OCI-LY7 (cell line): ENCODE results near the gene ICE2. TPM values are rescaled to one million over a fixed set of nuclear protein-coding genes. Genes with fewer than 3 reads are reported as not detected.

ENCODE experiments used
- BruUV-seq: library from RNA; stranded (reverse); fragments of 400-500 nt; replicated peaks from 2 replicates; lab custom pipeline; 2021; lab: Mats Ljungman, UMichigan
- CTCF ChIA-PET: fragments of 300-600 bp; sonication (Branson Sonifier 250); formaldehyde crosslinking; loops from one replicate; lab custom pipeline; 2022; ENCODE audit warnings: antibody characterized with exemption; ENCODE audit not compliant: unreplicated experiment; lab: Charles Lee
- POLR2A ChIA-PET: fragments of 300-600 bp; sonication (Branson Sonifier 250); formaldehyde crosslinking; loops from one replicate; lab custom pipeline; 2022; ENCODE audit warnings: antibody characterized with exemption; lab: Charles Lee
- DNase-seq: peaks from one replicate; pipeline ENCODE4 v3.0.0-alpha.2; 2015; ENCODE audit warnings: low spot score
- H2AFZ ChIP-seq: fragments of 200-600 bp; sonication (generic), shearing (Covaris generic); 2 replicates; pipeline ENCODE4 v1.6.1; 2014; ENCODE audit warnings: mild to moderate bottlenecking, antibody characterized with exemption, low read length, moderate library complexity
- H3K27ac ChIP-seq: fragments of 200-600 bp; sonication (generic); 2 replicates; pipeline ENCODE4 v1.5.1; 2014; ENCODE audit warnings: mixed run types, low read depth, mild to moderate bottlenecking, moderate library complexity, low read length, inconsistent platforms; ENCODE audit not compliant: poor library complexity, severe bottlenecking
- H3K36me3 ChIP-seq: fragments of 200-600 bp; sonication (generic); 2 replicates; pipeline ENCODE4 v1.6.1; 2014; ENCODE audit warnings: mild to moderate bottlenecking, antibody characterized with exemption, low read length, moderate library complexity, mixed read lengths; ENCODE audit not compliant: insufficient read depth
- H3K4me1 ChIP-seq: fragments of 200-600 bp; sonication (generic); 2 replicates; pipeline ENCODE4 v1.5.1; 2014; ENCODE audit warnings: mild to moderate bottlenecking, low read length; ENCODE audit not compliant: insufficient read depth, poor library complexity, severe bottlenecking
- H3K4me2 ChIP-seq: fragments of 200-600 bp; sonication (generic); 2 replicates; pipeline ENCODE4 v1.6.1; 2014; ENCODE audit warnings: mild to moderate bottlenecking, low read length
- H3K4me3 ChIP-seq: fragments of 200-600 bp; sonication (generic); 2 replicates; pipeline ENCODE4 v1.5.1; 2014; ENCODE audit warnings: mild to moderate bottlenecking, low read depth, low read length; ENCODE audit not compliant: poor library complexity, severe bottlenecking
- H3K79me2 ChIP-seq: fragments of 200-600 bp; sonication (generic); 2 replicates; pipeline ENCODE4 v1.6.1; 2016; ENCODE audit warnings: low read depth, mild to moderate bottlenecking, low read length, moderate library complexity, mixed read lengths; ENCODE audit not compliant: insufficient read depth
- H3K9me2 ChIP-seq: fragments of 200-600 bp; sonication (generic); 2 replicates; pipeline ENCODE4 v1.6.1; 2016; ENCODE audit warnings: mild to moderate bottlenecking, low read length, mixed read lengths; ENCODE audit not compliant: insufficient read depth
- H3K9me3 ChIP-seq: fragments of 200-600 bp; sonication (generic); 2 replicates; pipeline ENCODE4 v1.6.1; 2014; ENCODE audit warnings: mild to moderate bottlenecking, mixed run types, low read length, mixed read lengths
- H4K20me1 ChIP-seq: fragments of 200-600 bp; sonication (generic); 2 replicates; pipeline ENCODE4 v1.6.1; 2014; ENCODE audit warnings: mild to moderate bottlenecking, antibody characterized with exemption, low read length, moderate library complexity, mixed read lengths; ENCODE audit not compliant: insufficient read depth
- CTCF ChIP-seq: fragments of 200-600 bp; sonication (generic); conservative IDR thresholded peaks from 2 replicates; pipeline ENCODE4 v1.5.1; 2014; ENCODE audit warnings: mild to moderate bottlenecking, antibody characterized with exemption, low read length, moderate library complexity, mixed read lengths
- EZH2phosphoT487 ChIP-seq: fragments of 200-600 bp; sonication (generic); IDR thresholded peaks from 2 replicates; pipeline ENCODE4 v1.6.1; 2018; ENCODE audit warnings: low read depth, borderline replicate concordance, mild to moderate bottlenecking, mixed run types, antibody characterized with exemption, low read length, moderate library complexity, mixed read lengths
- intact Hi-C: fragments of 100-400 bp; cut with micrococcal nuclease; formaldehyde crosslinking; loops from one replicate; pipeline ENCODE4 v1.10.0; 2022; ENCODE audit not compliant: unreplicated experiment
- small RNA-seq: library from RNA; depleted of rRNA; stranded (forward); fragments of <200 nt; gene quantifications from one replicate; pipeline ENCODE3, GENCODE V24; 2014
- total RNA-seq, 2 experiments: library from RNA; depleted of rRNA in 1 of 2; stranded (reverse); fragments of >200 nt in 1 of 2; shearing (Covaris generic) in 1 of 2; gene quantifications; 2 replicates each; pipeline ENCODE4 v1.2.3, GENCODE V29; 2014 to 2022

Gene ICE2
- total RNA-seq, 2 experiments from 2014 or later: 37.1 to 78.1 TPM

GRCh38 chr15:60370105-60370868 lies 108.7 kb downstream of the ICE2 start:
- no peak for DNase-seq
- no TSS peak for BruUV-seq
- Histone ChIP-seq H3K79me2 (no peaks in the 10 kb centered on the region), H3K4me3 (no peak overlapping the region), H4K20me1 (no peaks in the 10 kb centered on the region), H3K4me1 (no peaks in the 10 kb centered on the region), H3K9me2 (no peaks in the 10 kb centered on the region), H3K9me3 (no peaks in the 10 kb centered on the region), H2AFZ (no peak overlapping the region), H3K27ac (no peak overlapping the region), H3K36me3 (no peaks in the 10 kb centered on the region), H3K4me2 (no peak overlapping the region)
- ChIA-PET CTCF (no interaction called here), POLR2A (no interaction called here)
- no peak for TF ChIP-seq CTCF
- no peak for TF ChIP-seq EZH2phosphoT487
- intact Hi-C loops: no loop called here

DNA sequence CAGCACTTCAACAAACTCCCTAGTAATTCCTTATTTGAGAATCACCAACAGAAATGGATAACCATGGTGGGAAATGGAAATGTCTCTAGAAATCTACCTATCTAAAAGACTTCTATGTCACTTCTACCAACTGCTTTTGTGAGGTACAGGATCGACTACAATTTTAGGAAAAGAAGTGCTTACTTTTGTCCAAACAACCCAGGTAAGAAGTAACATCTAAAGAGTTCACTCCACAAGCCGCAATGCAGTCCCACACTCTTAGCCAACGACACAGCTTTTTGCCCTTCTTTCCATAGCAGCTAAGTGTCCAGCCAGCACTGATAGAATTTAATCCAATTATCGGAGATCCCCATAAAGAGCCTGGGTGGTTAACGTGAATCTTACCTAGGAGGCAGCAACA lies 109.2 kb downstream of the ICE2 start:
- intact Hi-C loops: no loop called here
- H3K36me3 ChIP-seq: no peaks in the 10 kb centered on the region
- no TSS peak for BruUV-seq
- H3K9me2 ChIP-seq: no peaks in the 10 kb centered on the region
- no peak for TF ChIP-seq CTCF
- no peak for TF ChIP-seq EZH2phosphoT487
- H4K20me1 ChIP-seq: no peaks in the 10 kb centered on the region
- H3K9me3 ChIP-seq: no peaks in the 10 kb centered on the region
- no peak overlapping the region for H3K4me3 ChIP-seq
- no peak overlapping the region for H3K4me2 ChIP-seq
- H3K79me2 ChIP-seq: no peaks in the 10 kb centered on the region
- ChIA-PET CTCF (no interaction called here), POLR2A (no interaction called here)
- DNase-seq: no peak
- H2AFZ ChIP-seq: no peak overlapping the region
- no peak overlapping the region for H3K27ac ChIP-seq
- no peaks in the 10 kb centered on the region for H3K4me1 ChIP-seq

Small RNA genes within 50 kb of the gene (small RNA-seq; reads per million reads assigned to genes)
- not detected for gene AC087385.3

Other genes starting within 250 kb of the ICE2 start
- 26.5 and 40.1 TPM in 2 replicates for gene ANXA2, start 81.2 kb downstream of the ICE2 start, total RNA-seq (2014; rRNA removed; shearing (Covaris generic))
- gene ANXA2, start 81.2 kb downstream of the ICE2 start, total RNA-seq (2022): 29.8 and 43.4 TPM in 2 replicates